GM21717 (cell line): Measurements from ENCODE around the gene TIAM1.

Source experiments
- ATAC-seq: cut with Tn5 transposase; IDR thresholded peaks from one replicate; pipeline ENCODE4 v1.9.1; 2021; ENCODE audit warnings: mild to moderate bottlenecking, moderate library complexity; ENCODE audit not compliant: unreplicated experiment

TIAM1 gene

GRCh38 chr21:31145274-31145673 lies 198.8 kb downstream of the TIAM1 start:
- ATAC-seq, result no peak

- ATAC-seq, result no peak
Observed at GRCh38 chr21:31143036-31143435, 201.0 kb downstream of the TIAM1 start.

- no peak for ATAC-seq
Observed at GRCh38 chr21:31142600-31142999, 201.5 kb downstream of the TIAM1 start.

- no peak for ATAC-seq
Observed at GRCh38 chr21:31141389-31142000, 202.6 kb downstream of the TIAM1 start.

GRCh38 chr21:31140676-31141075 lies 203.4 kb downstream of the TIAM1 start:
- no peak for ATAC-seq

GRCh38 chr21:31140025-31140424 lies 204.0 kb downstream of the TIAM1 start:
- no peak for ATAC-seq

- no peak for ATAC-seq
Observed at GRCh38 chr21:31137960-31138359, 206.1 kb downstream of the TIAM1 start.

GRCh38 chr21:31136891-31137290 lies 207.2 kb downstream of the TIAM1 start:
- ATAC-seq, result no peak

- no peak for ATAC-seq
Observed at GRCh38 chr21:31135531-31136184, 208.4 kb downstream of the TIAM1 start.

- ATAC-seq, result no peak
Observed at GRCh38 chr21:31133243-31133830, 210.7 kb downstream of the TIAM1 start.

- peak; percentile 79 for ATAC-seq
Observed at GRCh38 chr21:31132574-31133242, 211.4 kb downstream of the TIAM1 start.

GRCh38 chr21:31130821-31131220 lies 213.2 kb downstream of the TIAM1 start:
- no peak for ATAC-seq

- no peak for ATAC-seq
Observed at GRCh38 chr21:31128234-31128633, 215.8 kb downstream of the TIAM1 start.

GRCh38 chr21:31124010-31124409 lies 220.1 kb downstream of the TIAM1 start:
- ATAC-seq, result no peak

- ATAC-seq, result no peak
Observed at GRCh38 chr21:31119199-31119598, 224.9 kb downstream of the TIAM1 start.

- ATAC-seq, result no peak
Observed at GRCh38 chr21:31117128-31117916, 226.7 kb downstream of the TIAM1 start.

- ATAC-seq, result no peak
Observed at GRCh38 chr21:31115249-31115648, 228.8 kb downstream of the TIAM1 start.

GRCh38 chr21:31111093-31111492 lies 233.0 kb downstream of the TIAM1 start:
- no peak for ATAC-seq

GRCh38 chr21:31110430-31110829 lies 233.6 kb downstream of the TIAM1 start:
- no peak for ATAC-seq

GRCh38 chr21:31107871-31108270 lies 236.2 kb downstream of the TIAM1 start:
- ATAC-seq, result no peak

GRCh38 chr21:31107176-31107785 lies 236.8 kb downstream of the TIAM1 start:
- ATAC-seq, result no peak
